Measurements from ENCODE around the gene VARS1.

Gene VARS1

GRCh38 chr6:31782126-31782855 lies 13.3 kb downstream of the VARS1 start:
- TF ChIP-seq TAF1 (IDR thresholded peaks at IDR 0.05; ENCODE audit: borderline replicate concordance, low read depth, low read length) = no peak
- no peak for TF ChIP-seq POLR2A (IDR thresholded peaks at IDR 0.05; ENCODE audit: low read depth, low read length)
- TF ChIP-seq POLR2AphosphoS5 (IDR thresholded peaks at IDR 0.05; ENCODE audit: low read depth, low read length) = no peak
- no peak for FAIRE-seq
- DNase-seq (ENCODE audit: insufficient read length) = peak; percentile 10

DNA sequence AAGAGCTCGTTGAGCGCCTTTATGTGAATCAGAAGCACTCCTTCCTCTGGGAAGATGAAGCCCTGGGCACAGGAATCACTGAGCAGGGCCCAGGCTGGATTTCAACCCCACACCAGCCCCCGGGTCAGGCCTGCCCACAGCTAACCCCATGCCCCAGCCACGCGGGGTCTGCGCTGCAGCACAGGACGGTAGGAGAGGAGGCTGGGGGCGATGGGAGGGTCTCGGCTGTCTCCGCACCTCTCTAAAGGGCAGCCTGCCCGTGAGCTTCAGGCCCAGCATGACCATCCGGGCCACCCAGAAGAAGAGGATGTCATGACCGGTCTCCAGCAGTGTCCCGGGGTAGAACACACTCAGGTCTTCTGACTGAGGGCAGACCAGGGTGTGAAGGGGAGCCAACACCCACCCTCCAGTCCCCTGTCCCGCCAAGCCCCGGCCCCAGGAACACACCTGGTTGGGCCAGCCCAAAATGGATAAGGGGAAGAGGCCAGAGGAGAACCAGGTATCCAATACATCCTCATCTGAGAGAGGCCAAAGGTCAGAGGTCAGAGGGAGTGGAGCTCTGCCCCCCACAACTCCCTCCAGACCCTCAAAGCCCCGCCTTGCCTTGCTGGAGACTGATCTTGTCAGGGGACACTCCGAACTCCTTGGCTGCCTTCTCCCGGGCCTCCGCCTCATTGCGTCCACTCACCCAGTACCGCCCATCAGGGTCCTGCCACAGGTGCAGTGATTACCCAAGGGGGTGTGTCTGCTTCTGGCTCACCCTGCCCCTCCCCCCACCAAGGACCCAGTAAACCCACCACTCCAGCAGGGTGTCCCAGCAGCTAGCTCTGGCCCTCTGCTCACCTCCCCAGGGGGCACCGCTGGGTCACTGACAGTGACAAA lies 14.1 kb downstream of the VARS1 start:
- TF ChIP-seq POLR2A (IDR thresholded peaks at IDR 0.05; ENCODE audit: low read depth, low read length) (no peak; the same call in 1 of the 2 replicates), TAF1 (IDR thresholded peaks at IDR 0.05; ENCODE audit: borderline replicate concordance, low read depth, low read length) (no peak), POLR2AphosphoS5 (IDR thresholded peaks at IDR 0.05; ENCODE audit: low read depth, low read length) (no peak)
- FAIRE-seq = no peak
- peak; percentile 11 for DNase-seq (ENCODE audit: insufficient read length)

GRCh38 chr6:31780507-31781243 lies 14.9 kb downstream of the VARS1 start:
- no peak for FAIRE-seq
- no peak for DNase-seq (ENCODE audit: insufficient read length)
- TF ChIP-seq POLR2AphosphoS5 (IDR thresholded peaks at IDR 0.05; ENCODE audit: low read depth, low read length) = no peak
- no peak for TF ChIP-seq POLR2A (IDR thresholded peaks at IDR 0.05; ENCODE audit: low read depth, low read length)
- no peak for TF ChIP-seq TAF1 (IDR thresholded peaks at IDR 0.05; ENCODE audit: borderline replicate concordance, low read depth, low read length)

DNA sequence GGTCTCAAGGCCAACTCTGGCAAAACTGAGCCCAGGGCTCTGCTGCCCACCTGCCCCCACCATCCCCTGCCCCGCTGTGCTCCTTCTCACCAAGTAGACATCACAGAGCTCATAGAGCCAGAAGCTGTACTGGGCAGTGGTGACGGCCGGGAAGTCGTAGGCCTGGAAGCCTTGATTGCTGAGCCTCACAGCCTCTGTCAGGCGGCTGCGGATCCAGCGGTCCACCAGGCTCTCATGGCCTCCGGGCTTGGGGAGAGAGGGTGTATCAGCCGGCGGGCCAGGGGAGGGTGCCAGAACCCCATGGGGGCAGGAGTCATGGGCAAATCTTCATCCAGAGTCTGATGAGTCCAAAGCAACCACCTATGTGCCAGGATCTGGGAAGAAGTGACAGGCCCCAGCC lies 15.6 kb downstream of the VARS1 start:
- DNase-seq (ENCODE audit: insufficient read length) = no peak
- TF ChIP-seq POLR2AphosphoS5 (IDR thresholded peaks at IDR 0.05; ENCODE audit: low read depth, low read length) (no peak), TAF1 (IDR thresholded peaks at IDR 0.05; ENCODE audit: borderline replicate concordance, low read depth, low read length) (no peak), POLR2A (IDR thresholded peaks at IDR 0.05; ENCODE audit: low read depth, low read length) (no peak)
- no peak for FAIRE-seq

DNA sequence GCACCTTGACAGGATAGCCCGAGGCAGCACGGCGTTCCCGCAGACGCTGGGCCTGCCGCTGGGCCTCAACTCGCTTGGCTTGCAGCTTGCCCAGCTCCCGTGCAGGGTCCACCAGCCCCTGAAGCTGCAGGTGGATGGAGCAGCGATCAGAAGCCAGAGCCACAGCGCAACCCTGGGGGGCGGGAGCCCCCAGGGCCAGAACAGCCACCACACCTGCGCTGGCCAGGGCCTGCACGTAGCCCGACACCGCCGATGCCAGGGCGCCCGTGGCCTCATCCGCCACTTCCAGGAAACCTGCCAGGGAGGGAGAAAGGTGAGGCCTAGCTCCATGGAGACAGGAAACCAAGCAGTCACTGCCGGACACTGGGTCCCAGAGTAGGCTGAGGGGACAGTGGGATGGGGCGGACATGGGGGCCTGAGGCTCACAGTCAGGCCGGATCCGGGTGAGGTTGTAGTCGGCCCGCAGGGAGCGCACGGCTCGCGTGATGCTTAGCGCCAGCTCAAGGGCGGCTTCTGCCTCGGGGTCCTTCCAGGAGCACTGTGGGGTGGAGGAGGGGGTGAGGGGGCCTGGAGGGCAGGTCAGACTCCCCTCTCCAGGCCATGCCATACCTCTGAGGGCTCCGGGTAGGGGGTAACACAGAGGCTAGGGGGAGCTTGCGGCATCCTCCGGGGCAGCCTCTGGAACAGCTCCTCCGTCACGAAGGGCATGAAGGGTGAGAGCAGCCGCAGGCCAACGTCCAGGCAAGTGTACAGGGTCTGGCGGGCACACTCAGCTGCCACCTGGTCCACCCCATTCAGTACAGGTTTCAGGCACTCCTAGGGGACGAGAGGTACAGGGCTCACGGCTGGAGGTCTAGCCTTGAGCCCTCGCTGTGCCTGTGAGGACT lies 16.3 kb downstream of the VARS1 start:
- DNase-seq (ENCODE audit: insufficient read length) = no peak
- no peak for FAIRE-seq
- TF ChIP-seq POLR2A (IDR thresholded peaks at IDR 0.05; ENCODE audit: low read depth, low read length) (no peak), POLR2AphosphoS5 (IDR thresholded peaks at IDR 0.05; ENCODE audit: low read depth, low read length) (0 out of 2 replicates have a peak, but pooled peaks have one; percentile 17), TAF1 (IDR thresholded peaks at IDR 0.05; ENCODE audit: borderline replicate concordance, low read depth, low read length) (no peak)

GRCh38 chr6:31778193-31778592 lies 17.4 kb downstream of the VARS1 start:
- DNase-seq (ENCODE audit: insufficient read length) (no peak), FAIRE-seq (no peak)
- TF ChIP-seq POLR2AphosphoS5 (IDR thresholded peaks at IDR 0.05; ENCODE audit: low read depth, low read length) = no peak
- TF ChIP-seq TAF1 (IDR thresholded peaks at IDR 0.05; ENCODE audit: borderline replicate concordance, low read depth, low read length) = no peak
- TF ChIP-seq POLR2A (IDR thresholded peaks at IDR 0.05; ENCODE audit: low read depth, low read length) = no peak

- DNase-seq (ENCODE audit: insufficient read length) (no peak), FAIRE-seq (no peak)
- no peak for TF ChIP-seq TAF1 (IDR thresholded peaks at IDR 0.05; ENCODE audit: borderline replicate concordance, low read depth, low read length)
- TF ChIP-seq POLR2A (IDR thresholded peaks at IDR 0.05; ENCODE audit: low read depth, low read length) = no peak
- no peak for TF ChIP-seq POLR2AphosphoS5 (IDR thresholded peaks at IDR 0.05; ENCODE audit: low read depth, low read length)
These were observed 17.9 kb downstream of the VARS1 start for GRCh38 chr6:31777667-31778050.

GRCh38 chr6:31776989-31777666 lies 18.4 kb downstream of the VARS1 start, which contains the start of gene VWA7:
Gene VWA7, minus strand, starts transcription at chr6:31777328. Its CDS starts 549 bp downstream, at chr6:31776779.
- DNase-seq (ENCODE audit: insufficient read length) (peak; percentile 85), FAIRE-seq (peak; percentile 94)
- peak; percentile 66 for TF ChIP-seq POLR2AphosphoS5 (IDR thresholded peaks at IDR 0.05; ENCODE audit: low read depth, low read length)
- TF ChIP-seq POLR2A (IDR thresholded peaks at IDR 0.05; ENCODE audit: low read depth, low read length) = 0 out of 2 replicates have a peak, but pooled peaks have one; percentile 23
- no peak for TF ChIP-seq TAF1 (IDR thresholded peaks at IDR 0.05; ENCODE audit: borderline replicate concordance, low read depth, low read length)

GRCh38 chr6:31776485-31776988 lies 19.0 kb downstream of the VARS1 start:
- DNase-seq (ENCODE audit: insufficient read length) = no peak
- peak; percentile 36 for FAIRE-seq
- no peak for TF ChIP-seq TAF1 (IDR thresholded peaks at IDR 0.05; ENCODE audit: borderline replicate concordance, low read depth, low read length)
- TF ChIP-seq POLR2AphosphoS5 (IDR thresholded peaks at IDR 0.05; ENCODE audit: low read depth, low read length) = no peak
- TF ChIP-seq POLR2A (IDR thresholded peaks at IDR 0.05; ENCODE audit: low read depth, low read length) = peak; percentile 19; the same call in 1 of the 2 replicates
